ENCODE measurements around the gene KNCN. TPM values are rescaled to one million over a fixed set of nuclear protein-coding genes. Genes with fewer than 3 reads are reported as not detected.

The KNCN gene
- total RNA-seq, 2 donors from 2014 or later = not detected

DNA sequence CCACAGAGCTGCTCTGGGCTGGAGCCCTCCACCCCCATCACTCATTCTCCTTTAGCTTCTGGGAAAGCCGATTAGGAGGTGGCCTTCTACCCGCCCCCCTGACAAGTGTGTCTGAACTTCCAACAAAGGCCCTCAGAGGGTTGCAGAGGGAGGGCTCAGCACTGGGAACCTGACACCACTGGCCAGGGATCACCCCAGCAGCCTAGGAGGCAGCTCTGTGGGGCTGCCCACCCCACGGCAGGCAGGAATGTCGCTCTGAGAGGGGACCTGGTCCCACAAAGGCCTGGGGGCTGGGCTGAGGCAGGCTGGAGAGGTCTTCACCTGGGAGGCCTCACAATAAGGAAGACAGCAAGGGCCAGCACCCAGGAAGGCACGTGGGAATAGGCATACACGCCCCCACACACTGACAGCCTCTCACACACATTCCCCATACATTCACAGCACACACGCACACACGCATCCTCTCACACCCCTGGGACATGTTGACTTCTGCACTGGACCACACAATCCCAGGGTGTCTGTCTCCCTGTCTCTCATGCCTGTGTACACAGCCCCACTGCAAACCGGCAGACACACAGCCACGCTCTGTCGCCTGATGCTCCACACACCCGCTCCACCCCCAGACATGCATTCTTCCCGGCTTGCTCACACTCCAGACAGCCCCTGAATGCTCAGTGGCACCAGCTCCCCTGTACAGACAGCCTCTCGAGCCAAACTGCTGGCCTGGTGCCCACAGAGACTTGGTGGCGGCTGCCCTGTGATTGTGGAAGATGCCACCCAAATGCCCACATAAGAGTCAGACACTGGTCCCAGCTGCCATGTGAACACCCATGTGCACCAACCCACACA, 31.2 kb downstream of the KNCN start:
- peaks cover 20% of the 10 kb centered on the region for H3K27me3 ChIP-seq (ENCODE audit: control insufficient read depth, insufficient read depth, low read length, poor library complexity, severe bottlenecking)
- H3K4me1 ChIP-seq (ENCODE audit: control insufficient read depth, insufficient read depth, low read length) = peaks cover 44% of the 10 kb centered on the region
- DNase-seq = peak; percentile 87

GRCh38 chr1:46519209-46519608, 32.2 kb downstream of the KNCN start:
- H3K4me1 Mint-ChIP-seq = peaks cover 73% of the 10 kb centered on the region

More for the DNA sequence above, 31.2 kb downstream of the KNCN start:
- peak overlapping the region; percentile 65 for H3K27ac Mint-ChIP-seq
- peaks cover 71% of the 10 kb centered on the region for H3K27me3 Mint-ChIP-seq (ENCODE audit: insufficient read depth)
- WGBS, 2 experiments (ENCODE audit: insufficient coverage in 1 of 2, insufficient read length in 1 of 2) = 59 to 62% methylated on average over 12 to 15 of the region's 15 CpGs
- no peak for TF ChIP-seq CTCF (conservative IDR thresholded peaks at IDR 0.05)
- no peaks in the 10 kb centered on the region for H3K36me3 ChIP-seq (ENCODE audit: control insufficient read depth, insufficient read depth, low read length)
- H3K9ac ChIP-seq (ENCODE audit: extremely low read depth, low read length, poor library complexity, severe bottlenecking) = no peak overlapping the region
- H3K4me1 Mint-ChIP-seq = peaks cover 82% of the 10 kb centered on the region
- no peak overlapping the region for H3K27ac ChIP-seq (ENCODE audit: low read depth, low read length)
- H3K9me3 Mint-ChIP-seq = no peaks in the 10 kb centered on the region
- no peaks in the 10 kb centered on the region for H3K9me3 ChIP-seq (ENCODE audit: control insufficient read depth, low read length)
- H3K4me3 ChIP-seq (ENCODE audit: low read length) = no peak overlapping the region
- H3K4me3 Mint-ChIP-seq = peak overlapping the region; percentile 6
- H3K36me3 Mint-ChIP-seq (ENCODE audit: low read depth) = no peaks in the 10 kb centered on the region

DNA sequence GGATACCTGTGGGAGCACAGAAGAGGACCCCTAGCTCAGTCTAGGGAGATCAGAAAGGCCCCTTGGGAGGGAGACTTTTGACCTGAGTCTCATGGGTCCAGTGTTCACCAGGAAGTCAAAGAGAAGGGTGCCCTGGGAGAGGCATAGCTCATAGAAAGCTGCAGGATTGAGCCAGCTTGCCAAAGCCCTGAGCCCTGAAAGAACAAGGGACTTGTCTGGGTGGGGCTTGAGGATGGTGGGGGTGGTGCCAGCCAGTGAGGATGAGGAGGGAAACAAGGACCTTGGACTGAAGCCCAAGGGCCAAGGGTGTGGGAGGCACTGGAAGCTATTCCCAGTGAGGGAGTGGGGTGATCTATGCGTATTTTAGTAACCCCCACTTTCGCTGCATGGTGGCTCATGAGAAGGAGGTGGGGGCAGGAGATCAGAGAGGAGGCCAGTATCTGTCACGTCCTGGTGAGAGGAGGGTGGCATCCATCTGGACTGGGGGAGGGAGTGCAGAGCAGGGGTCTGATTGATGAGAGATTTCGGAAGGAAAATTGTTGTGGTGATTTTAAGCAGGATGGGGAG, 33.4 kb downstream of the KNCN start:
- peaks cover 9% of the 10 kb centered on the region for H3K27me3 ChIP-seq (ENCODE audit: control insufficient read depth, insufficient read depth, low read length, poor library complexity, severe bottlenecking)
- no peak overlapping the region for H3K4me3 ChIP-seq (ENCODE audit: low read length)
- Mint-ChIP-seq H3K9me3 (no peaks in the 10 kb centered on the region), H3K4me3 (no peak overlapping the region), H3K27ac (no peak overlapping the region), H3K4me1 (peaks cover 69% of the 10 kb centered on the region), H3K36me3 (ENCODE audit: low read depth) (no peaks in the 10 kb centered on the region), H3K27me3 (ENCODE audit: insufficient read depth) (peaks cover 73% of the 10 kb centered on the region)
- WGBS, 2 experiments (ENCODE audit: insufficient coverage in 1 of 2, insufficient read length in 1 of 2) = 73 to 80% methylated on average over 4 of the region's 4 CpGs
- TF ChIP-seq CTCF (conservative IDR thresholded peaks at IDR 0.05) = no peak
- H3K27ac ChIP-seq (ENCODE audit: low read depth, low read length) = no peak overlapping the region
- peaks cover 38% of the 10 kb centered on the region for H3K4me1 ChIP-seq (ENCODE audit: control insufficient read depth, insufficient read depth, low read length)
- H3K9ac ChIP-seq (ENCODE audit: extremely low read depth, low read length, poor library complexity, severe bottlenecking) = no peak overlapping the region
- peak; percentile 49 for DNase-seq
- no peaks in the 10 kb centered on the region for H3K36me3 ChIP-seq (ENCODE audit: control insufficient read depth, insufficient read depth, low read length)
- no peaks in the 10 kb centered on the region for H3K9me3 ChIP-seq (ENCODE audit: control insufficient read depth, low read length)

More at GRCh38 chr1:46519209-46519608, 32.2 kb downstream of the KNCN start:
- DNase-seq = peak; percentile 37
- Mint-ChIP-seq H3K4me3 (no peak overlapping the region), H3K9me3 (no peaks in the 10 kb centered on the region), H3K27me3 (ENCODE audit: insufficient read depth) (peaks cover 72% of the 10 kb centered on the region), H3K36me3 (ENCODE audit: low read depth) (no peaks in the 10 kb centered on the region), H3K27ac (no peak overlapping the region)
- Histone ChIP-seq H3K9ac (ENCODE audit: extremely low read depth, low read length, poor library complexity, severe bottlenecking) (no peak overlapping the region), H3K27ac (ENCODE audit: low read depth, low read length) (no peak overlapping the region), H3K9me3 (ENCODE audit: control insufficient read depth, low read length) (no peaks in the 10 kb centered on the region), H3K36me3 (ENCODE audit: control insufficient read depth, insufficient read depth, low read length) (no peaks in the 10 kb centered on the region), H3K4me3 (ENCODE audit: low read length) (no peak overlapping the region), H3K4me1 (ENCODE audit: control insufficient read depth, insufficient read depth, low read length) (peaks cover 40% of the 10 kb centered on the region), H3K27me3 (ENCODE audit: control insufficient read depth, insufficient read depth, low read length, poor library complexity, severe bottlenecking) (peaks cover 19% of the 10 kb centered on the region)
- no peak for TF ChIP-seq CTCF (conservative IDR thresholded peaks at IDR 0.05)
- 78 to 88% methylated on average over 3 to 4 of the region's 4 CpGs for WGBS, 2 experiments (ENCODE audit: insufficient coverage in 1 of 2, insufficient read length in 1 of 2)
